Activated CD8-positive, alpha-beta memory T cell treated with anti-CD3 and anti-CD28 coated beads for 48 hours (primary cell): ENCODE results near the gene SEMG2.

Experiments
- DNase-seq, 3 experiments: peaks; one replicate each; pipeline ENCODE4 v3.0.0-alpha.2; 2020; ENCODE audit warnings: low read depth in 2 of 3, low spot score in 2 of 3

SEMG2 gene

GRCh38 chr20:45221076-45221475, at the start of gene SEMG2:
Gene SEMG2, plus strand, starts transcription at chr20:45221373. Its CDS starts 17 bp downstream, at chr20:45221390.
- no peak for DNase-seq

DNA sequence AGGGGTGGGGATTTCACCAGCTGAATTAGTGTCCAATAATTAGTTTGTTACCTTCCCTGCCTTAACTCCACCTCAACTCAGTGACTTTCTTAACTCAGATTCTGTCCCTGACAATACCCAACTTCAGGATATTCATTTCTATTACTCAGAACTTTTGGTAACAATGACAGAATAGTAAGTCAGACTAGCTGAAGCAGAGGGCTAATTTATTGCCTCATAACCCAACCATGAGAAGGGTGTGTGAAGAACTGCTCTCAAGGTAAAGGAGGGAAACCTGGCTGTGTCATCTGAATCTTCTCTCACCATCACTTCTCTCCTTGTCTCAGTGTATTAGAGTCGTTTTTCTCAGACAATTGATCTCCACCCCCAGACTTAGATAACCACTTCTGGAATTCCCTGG, 47.7 kb upstream of the SEMG2 start:
- DNase-seq = no peak

- no peak for DNase-seq
Measured at GRCh38 chr20:45174434-45175364, 46.5 kb upstream of the SEMG2 start, which contains the start of gene PI3. Gene PI3, plus strand, starts transcription at chr20:45174902. Its CDS starts 21 bp downstream, at chr20:45174923.

GRCh38 chr20:45176526-45177267, 44.5 kb upstream of the SEMG2 start:
- no peak for DNase-seq

- no peak for DNase-seq
Measured at GRCh38 chr20:45179166-45179565, 42.0 kb upstream of the SEMG2 start.

GRCh38 chr20:45181639-45182038, 39.5 kb upstream of the SEMG2 start:
- no peak for DNase-seq

GRCh38 chr20:45183084-45183483, 38.1 kb upstream of the SEMG2 start:
- DNase-seq = no peak

DNA sequence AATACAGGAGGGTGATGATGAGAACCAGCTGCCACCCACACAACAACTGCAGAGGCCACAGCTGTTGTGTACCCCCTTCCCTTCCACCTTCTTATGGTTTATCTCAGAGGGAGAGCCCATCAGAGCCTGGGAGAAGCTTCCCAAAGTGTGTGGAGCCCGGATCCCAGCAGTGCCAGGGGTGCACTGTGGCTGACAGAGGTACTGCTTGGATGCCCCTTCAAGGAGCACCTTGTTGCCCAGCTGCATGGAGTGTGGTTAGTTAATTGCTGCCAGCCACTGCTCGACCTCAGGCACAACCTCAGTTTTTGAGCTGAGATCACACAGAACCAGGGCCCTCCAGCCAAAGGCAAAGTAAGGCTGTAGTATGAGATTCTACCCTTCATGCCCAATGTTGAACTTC, 33.5 kb upstream of the SEMG2 start:
- DNase-seq = no peak

DNA sequence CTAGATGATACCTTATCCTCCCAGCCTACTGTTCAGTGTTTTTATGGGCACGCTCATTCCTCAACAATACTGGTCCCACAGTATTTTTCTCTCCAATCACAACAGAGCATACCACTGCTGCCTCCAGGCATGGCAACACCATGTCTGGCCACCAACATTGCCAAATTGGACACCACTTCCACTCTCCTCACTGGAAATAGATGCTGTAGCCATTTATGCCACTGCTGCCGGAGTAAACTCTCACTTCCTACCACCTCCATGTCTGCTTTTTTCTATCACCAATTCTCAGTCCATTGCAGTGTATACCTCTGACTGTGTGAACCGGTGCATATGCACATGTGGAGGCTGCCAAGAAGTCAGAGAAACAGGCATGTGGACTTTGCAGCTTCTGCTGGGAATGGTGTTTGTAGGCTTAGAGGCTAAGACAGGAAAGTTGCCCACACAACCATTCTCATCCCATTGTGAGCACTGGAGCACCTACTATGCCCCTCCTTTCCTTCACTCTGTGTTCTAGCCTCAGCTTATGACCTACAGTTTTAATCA, 32.0 kb upstream of the SEMG2 start:
- DNase-seq = no peak

- no peak for DNase-seq
Measured at GRCh38 chr20:45189861-45190260, 31.3 kb upstream of the SEMG2 start.

DNA sequence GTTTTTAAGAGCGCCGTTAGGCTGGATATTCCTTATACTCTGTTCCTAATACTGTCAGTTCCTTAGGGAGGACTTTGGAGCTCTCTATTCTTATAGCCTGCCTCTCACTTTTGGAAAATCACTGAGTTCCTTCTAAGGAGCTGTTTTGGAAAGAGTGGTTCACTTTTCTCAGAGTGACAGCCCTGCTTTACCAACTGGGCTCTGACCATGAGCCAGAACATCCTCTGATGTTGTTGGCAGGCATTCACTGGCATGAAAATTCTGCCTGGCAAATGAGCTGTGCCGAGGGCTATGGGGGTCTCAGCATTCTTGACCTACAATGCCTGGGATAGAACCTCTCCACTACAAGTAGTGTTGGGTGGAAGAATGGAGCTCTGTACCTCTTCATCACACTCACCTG, 29.2 kb upstream of the SEMG2 start:
- DNase-seq = no peak

- DNase-seq = no peak
Measured at GRCh38 chr20:45193331-45193730, 27.8 kb upstream of the SEMG2 start.

GRCh38 chr20:45206725-45207124, 14.4 kb upstream of the SEMG2 start, which contains the start of gene SEMG1:
Gene SEMG1, plus strand, starts transcription at chr20:45207033. Its CDS starts 21 bp downstream, at chr20:45207054.
- no peak for DNase-seq

DNA sequence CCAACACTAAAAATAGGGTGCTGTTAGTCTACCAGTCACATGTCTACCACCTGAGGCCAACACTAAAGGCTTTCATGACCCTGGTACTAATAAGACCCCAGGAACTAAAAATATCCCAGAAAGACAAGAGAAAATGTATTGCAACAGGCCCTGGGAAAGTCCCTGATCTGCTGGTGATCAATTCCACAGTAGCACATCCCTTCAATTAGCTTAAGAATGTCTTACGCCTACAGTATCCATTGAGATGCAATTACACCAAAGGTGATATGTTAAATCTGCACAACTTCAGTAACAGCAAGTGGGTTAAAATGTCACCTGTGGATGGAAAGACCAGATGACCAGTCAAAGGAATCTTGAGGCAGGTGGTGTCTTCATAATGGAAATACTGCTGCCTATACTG, 11.2 kb upstream of the SEMG2 start:
- DNase-seq = no peak

GRCh38 chr20:45211569-45212474, 9.4 kb upstream of the SEMG2 start:
- DNase-seq = no peak

- no peak for DNase-seq
Measured at GRCh38 chr20:45212836-45213235, 8.3 kb upstream of the SEMG2 start.

GRCh38 chr20:45218124-45218523, 3.0 kb upstream of the SEMG2 start:
- DNase-seq = no peak

- DNase-seq = no peak
Measured at GRCh38 chr20:45218636-45219035, 2.5 kb upstream of the SEMG2 start.

- no peak for DNase-seq
Measured at GRCh38 chr20:45223136-45223535, 2.0 kb downstream of the SEMG2 start.

DNA sequence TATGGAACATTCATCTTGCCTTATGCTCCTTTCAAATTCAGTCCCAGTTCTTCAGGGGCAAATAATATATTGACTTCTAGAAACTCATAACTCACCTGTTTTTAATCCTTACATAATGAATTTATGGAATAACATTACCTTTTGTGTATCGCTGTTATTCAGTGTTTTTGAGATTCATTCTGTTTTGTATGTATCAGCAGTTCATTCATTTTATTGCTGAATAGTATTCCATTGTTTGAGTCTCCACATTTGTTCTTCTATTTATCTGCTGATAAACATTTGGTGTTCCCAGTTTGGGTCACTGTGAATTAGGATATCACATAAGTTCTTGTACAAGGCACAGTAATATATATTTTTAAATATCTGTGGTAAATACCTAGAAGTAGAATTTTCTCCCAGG, 5.1 kb downstream of the SEMG2 start:
- DNase-seq = no peak
